Body of pancreas (tissue), 4 donors: Measurements from ENCODE around the gene SLC6A17. TPM values are rescaled to one million over a fixed set of nuclear protein-coding genes. Genes with fewer than 3 reads are reported as not detected.
A peak's percentile ranks its signal among the peaks of the same experiment; 100 is the strongest.

Source experiments
- ATAC-seq: fragments of 150-250 bp; one replicate; pipeline ENCODE4 v1.9.1; 2016
- DNase-seq, 4 donors: peaks; one replicate each; pipeline ENCODE4 v3.0.0-alpha.2; 2019
- H3K27ac ChIP-seq, 4 donors: fragments of 200-600 bp; sonication (generic); 1 replicate in 3 of 4; 2 replicates in 1 of 4; pipeline versions ENCODE4 v1.5.1 to v1.6.1; 2016 to 2019; ENCODE audit warnings: mild to moderate bottlenecking in 1 of 4, mixed read lengths in 1 of 4, moderate library complexity in 1 of 4
- H3K27me3 ChIP-seq, 2 donors: fragments of 200-600 bp; sonication (generic); one replicate each; pipeline ENCODE4 v1.6.0; 2016; ENCODE audit warnings: mild to moderate bottlenecking in 1 of 2
- H3K36me3 ChIP-seq, 2 donors: fragments of 200-600 bp; sonication (generic); replicated peaks in 1 of 2; 2 replicates each; pipeline ENCODE4 v1.5.1; 2016; ENCODE audit warnings: low read depth in 2 of 2; ENCODE audit not compliant: insufficient read depth in 1 of 2
- H3K4me1 ChIP-seq: fragments of 200-600 bp; sonication (generic); one replicate; pipeline ENCODE4 v1.6.0; 2016
- H3K4me3 ChIP-seq, 2 donors: fragments of 200-600 bp; sonication (generic); 1 replicate in 1 of 2; 2 replicates in 1 of 2; pipeline ENCODE4 v1.5.1; 2016 to 2019
- H3K9me3 ChIP-seq, 3 donors: fragments of 200-600 bp; sonication (generic); 1 replicate in 2 of 3; 2 replicates in 1 of 3; pipeline ENCODE4 v1.5.1; 2016
- POLR2A ChIP-seq, 3 donors: fragments of 450-650 bp; IDR thresholded peaks; one replicate each; pipeline ENCODE4 v1.6.1; 2016; ENCODE audit warnings: antibody characterized with exemption in 3 of 3, mild to moderate bottlenecking in 2 of 3
- WGBS, 2 donors: methylation state at CpG; one replicate each; pipeline ENCODE4 v1.1.5; 2017; 5-methylcytosine and 5-hydroxymethylcytosine counted together
- intact Hi-C: fragments of 100-400 bp; cut with DNase I; formaldehyde crosslinking; loops from one replicate; pipeline ENCODE4 v1.15.1; 2023
- total RNA-seq, 2 donors: library from RNA; depleted of rRNA; stranded (reverse); fragments of >200 nt; gene quantifications; one replicate each; pipeline ENCODE4 v1.1.0, GENCODE V29; 2016
- TF ChIP-seq, protein P1 (sequence below), 7 experiments: fragments of 450-650 bp in 4 of 7; fragments of 200-600 bp in 3 of 7; sonication (generic) in 3 of 7; IDR thresholded peaks; one replicate each; pipeline ENCODE4 v1.5.1; 2016 to 2019; ENCODE audit warnings: antibody characterized with exemption in 7 of 7

Gene SLC6A17
- total RNA-seq, 2 donors from 2014 or later = 0.52 to 0.99 TPM

DNA sequence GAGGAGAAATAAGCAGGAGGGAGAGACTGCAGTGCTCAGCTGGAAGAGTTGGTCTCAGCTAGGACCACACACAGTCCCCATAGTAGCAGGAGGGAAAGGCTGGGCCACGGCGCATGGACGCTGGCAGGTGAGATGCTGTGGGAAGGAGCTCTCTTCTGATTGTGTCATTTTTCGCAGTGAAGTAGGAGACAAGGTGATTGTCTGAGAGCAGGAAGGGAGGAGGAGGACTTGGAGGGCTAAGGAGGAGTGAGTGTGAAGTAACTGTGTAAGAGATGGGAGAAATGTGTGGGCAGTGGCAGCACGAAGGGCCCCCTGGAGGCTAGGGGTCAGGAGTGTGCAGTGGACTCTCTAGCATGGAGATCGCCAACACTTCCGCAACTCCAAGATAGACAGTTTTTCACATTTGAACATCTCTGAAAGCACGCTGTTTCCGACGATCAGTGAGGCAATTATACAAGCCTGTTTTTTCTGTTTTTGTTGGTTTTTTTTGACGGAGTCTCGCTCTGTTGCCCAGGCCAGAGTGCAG, 33.4 kb downstream of the SLC6A17 start:
- TF ChIP-seq POLR2A (IDR thresholded peaks at IDR 0.05) = no peak
- TF ChIP-seq, protein P1, sequence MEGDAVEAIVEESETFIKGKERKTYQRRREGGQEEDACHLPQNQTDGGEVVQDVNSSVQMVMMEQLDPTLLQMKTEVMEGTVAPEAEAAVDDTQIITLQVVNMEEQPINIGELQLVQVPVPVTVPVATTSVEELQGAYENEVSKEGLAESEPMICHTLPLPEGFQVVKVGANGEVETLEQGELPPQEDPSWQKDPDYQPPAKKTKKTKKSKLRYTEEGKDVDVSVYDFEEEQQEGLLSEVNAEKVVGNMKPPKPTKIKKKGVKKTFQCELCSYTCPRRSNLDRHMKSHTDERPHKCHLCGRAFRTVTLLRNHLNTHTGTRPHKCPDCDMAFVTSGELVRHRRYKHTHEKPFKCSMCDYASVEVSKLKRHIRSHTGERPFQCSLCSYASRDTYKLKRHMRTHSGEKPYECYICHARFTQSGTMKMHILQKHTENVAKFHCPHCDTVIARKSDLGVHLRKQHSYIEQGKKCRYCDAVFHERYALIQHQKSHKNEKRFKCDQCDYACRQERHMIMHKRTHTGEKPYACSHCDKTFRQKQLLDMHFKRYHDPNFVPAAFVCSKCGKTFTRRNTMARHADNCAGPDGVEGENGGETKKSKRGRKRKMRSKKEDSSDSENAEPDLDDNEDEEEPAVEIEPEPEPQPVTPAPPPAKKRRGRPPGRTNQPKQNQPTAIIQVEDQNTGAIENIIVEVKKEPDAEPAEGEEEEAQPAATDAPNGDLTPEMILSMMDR (IDR thresholded peaks at IDR 0.05) = no peak
- H3K27ac ChIP-seq = no peak overlapping the region
- no peak overlapping the region for H3K4me3 ChIP-seq
- intact Hi-C loops = no loop called here
- no peaks in the 10 kb centered on the region for H3K36me3 ChIP-seq
- no peaks in the 10 kb centered on the region for H3K27me3 ChIP-seq
- ATAC-seq = no peak
- no peaks in the 10 kb centered on the region for H3K9me3 ChIP-seq
- DNase-seq = no peak
- no peaks in the 10 kb centered on the region for H3K4me1 ChIP-seq
- WGBS, 2 donors = 79 to 81% methylated on average over 12 of the region's 12 CpGs

- DNase-seq = no peak
- intact Hi-C loops = no loop called here
- Histone ChIP-seq H3K9me3 (no peaks in the 10 kb centered on the region), H3K4me1 (no peaks in the 10 kb centered on the region), H3K27ac (no peak overlapping the region), H3K36me3 (no peaks in the 10 kb centered on the region), H3K27me3 (no peaks in the 10 kb centered on the region), H3K4me3 (no peak overlapping the region)
- 52 to 54% methylated on average over 5 of the region's 5 CpGs for WGBS, 2 donors
- TF ChIP-seq, protein P1 (IDR thresholded peaks at IDR 0.05) = no peak
- no peak for TF ChIP-seq POLR2A (IDR thresholded peaks at IDR 0.05)
- no peak for ATAC-seq
Measured at GRCh38 chr1:110184446-110184845, 34.2 kb downstream of the SLC6A17 start.

GRCh38 chr1:110185181-110185580, 34.9 kb downstream of the SLC6A17 start:
- ATAC-seq (no peak), DNase-seq (peak in 2 of 4 donors; percentile 25 to 42)
- intact Hi-C loops = no loop called here
- Histone ChIP-seq H3K4me1 (peaks cover 3% of the 10 kb centered on the region), H3K27ac (no peak overlapping the region), H3K27me3 (no peaks in the 10 kb centered on the region), H3K4me3 (no peak overlapping the region), H3K9me3 (no peaks in the 10 kb centered on the region), H3K36me3 (no peaks in the 10 kb centered on the region)
- 35 to 51% methylated on average over 7 to 10 of the region's 10 CpGs for WGBS, 2 donors
- no peak for TF ChIP-seq POLR2A (IDR thresholded peaks at IDR 0.05)
- TF ChIP-seq, protein P1 (IDR thresholded peaks at IDR 0.05) = no peak

GRCh38 chr1:110186558-110186957, 36.3 kb downstream of the SLC6A17 start:
- WGBS, 2 donors = 30 to 33% methylated on average over 5 of the region's 5 CpGs
- TF ChIP-seq POLR2A (IDR thresholded peaks at IDR 0.05) = no peak
- TF ChIP-seq, protein P1 (IDR thresholded peaks at IDR 0.05) = no peak
- intact Hi-C loops = no loop called here
- H3K4me3 ChIP-seq = no peak overlapping the region
- H3K4me1 ChIP-seq = peaks cover 8% of the 10 kb centered on the region
- H3K27me3 ChIP-seq = no peaks in the 10 kb centered on the region
- H3K27ac ChIP-seq = no peak overlapping the region
- ATAC-seq (no peak), DNase-seq (no peak)
- H3K9me3 ChIP-seq = no peaks in the 10 kb centered on the region
- H3K36me3 ChIP-seq = no peaks in the 10 kb centered on the region
